Measurements from ENCODE around the gene TRIM14.

Gene TRIM14

GRCh38 chr9:98064623-98065392 is 54.2 kb downstream of the TRIM14 start:
- no peak for TF ChIP-seq CTCF (conservative IDR thresholded peaks at IDR 0.05; ENCODE audit: low read length)
- no peak overlapping the region for H3K4me3 ChIP-seq (ENCODE audit: low read length)
- DNase-seq (ENCODE audit: low read depth): no peak

DNA sequence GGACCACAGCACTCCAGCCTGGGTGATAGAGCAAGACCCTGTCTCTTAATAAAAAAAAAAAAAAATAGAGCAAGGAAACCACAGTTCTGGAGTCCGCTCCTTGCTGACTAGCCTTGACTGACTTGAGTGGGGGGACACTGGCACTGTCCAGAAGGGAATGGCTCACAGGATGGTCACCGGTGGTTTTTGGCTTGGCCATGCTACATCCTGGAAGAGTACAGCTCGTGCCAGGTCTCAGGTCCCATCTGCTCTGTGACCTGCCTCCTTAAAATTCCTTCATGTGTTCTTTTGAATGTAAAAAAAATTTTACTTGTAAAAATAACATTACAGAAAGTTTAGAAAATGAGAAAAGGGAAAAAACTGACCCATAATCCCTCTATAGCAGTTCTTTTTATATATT is 56.9 kb downstream of the TRIM14 start:
- no peak for DNase-seq (ENCODE audit: low read depth)
- H3K4me3 ChIP-seq (ENCODE audit: low read length): no peak overlapping the region
- TF ChIP-seq CTCF (conservative IDR thresholded peaks at IDR 0.05; ENCODE audit: low read length): no peak

- DNase-seq (ENCODE audit: low read depth): peak; percentile 19
- H3K4me3 ChIP-seq (ENCODE audit: low read length): peak overlapping the region; percentile 85
- no peak; the same call in 1 of the 2 replicates for TF ChIP-seq CTCF (conservative IDR thresholded peaks at IDR 0.05; ENCODE audit: low read length)
Measured at GRCh38 chr9:98057138-98057799, 61.8 kb downstream of the TRIM14 start.

DNA sequence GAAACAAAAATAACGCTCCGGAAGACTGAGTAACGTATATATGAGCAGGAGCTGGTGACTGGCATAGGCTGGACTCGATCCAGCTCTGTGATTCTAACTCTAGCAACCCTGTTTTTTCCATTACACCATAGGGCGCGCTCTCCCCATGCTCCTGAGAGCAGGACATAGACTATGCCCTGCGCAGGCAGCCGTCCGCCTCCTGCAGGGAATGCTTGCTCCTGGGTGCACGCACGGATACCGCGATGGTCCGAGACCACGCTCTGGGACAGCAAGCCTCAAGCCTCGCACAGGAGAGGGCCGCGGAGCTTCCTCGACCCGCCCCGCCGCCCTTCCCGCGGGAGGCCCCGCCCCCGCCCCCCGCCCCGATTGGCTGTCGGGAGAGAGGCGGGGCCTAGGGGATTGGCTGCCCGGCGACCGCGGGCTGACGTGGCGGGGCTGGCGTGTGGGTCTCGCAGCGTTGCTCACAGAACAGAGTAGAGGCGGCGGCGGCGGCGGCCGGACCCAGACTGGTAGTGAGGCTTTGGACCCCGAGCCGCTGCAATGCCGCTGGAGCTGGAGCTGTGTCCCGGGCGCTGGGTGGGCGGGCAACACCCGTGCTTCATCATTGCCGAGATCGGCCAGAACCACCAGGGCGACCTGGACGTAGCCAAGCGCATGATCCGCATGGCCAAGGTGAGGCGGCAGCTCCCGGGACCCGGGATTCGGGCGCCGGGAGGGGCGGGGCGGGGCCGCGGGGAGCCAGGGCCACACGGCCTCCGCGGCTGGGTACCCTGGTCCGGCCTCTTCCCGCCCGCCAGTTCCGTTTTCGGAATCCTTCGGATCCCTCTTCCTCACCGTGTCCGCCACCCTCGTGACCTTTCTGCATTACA is 62.5 kb downstream of the TRIM14 start, which contains the start of gene NANS:
NANS (plus strand) TSS at position 464 of the 869 bp plus-strand sequence; CDS start at position 541, 77 bp downstream.
- no peak for TF ChIP-seq CTCF (conservative IDR thresholded peaks at IDR 0.05; ENCODE audit: low read length)
- H3K4me3 ChIP-seq (ENCODE audit: low read length): peak within 1 kb of the TSS; percentile 85
- peak; percentile 88 for DNase-seq (ENCODE audit: low read depth)

GRCh38 chr9:98054376-98054951 is 64.6 kb downstream of the TRIM14 start:
- TF ChIP-seq CTCF (conservative IDR thresholded peaks at IDR 0.05; ENCODE audit: low read length): no peak
- DNase-seq (ENCODE audit: low read depth): no peak

DNA sequence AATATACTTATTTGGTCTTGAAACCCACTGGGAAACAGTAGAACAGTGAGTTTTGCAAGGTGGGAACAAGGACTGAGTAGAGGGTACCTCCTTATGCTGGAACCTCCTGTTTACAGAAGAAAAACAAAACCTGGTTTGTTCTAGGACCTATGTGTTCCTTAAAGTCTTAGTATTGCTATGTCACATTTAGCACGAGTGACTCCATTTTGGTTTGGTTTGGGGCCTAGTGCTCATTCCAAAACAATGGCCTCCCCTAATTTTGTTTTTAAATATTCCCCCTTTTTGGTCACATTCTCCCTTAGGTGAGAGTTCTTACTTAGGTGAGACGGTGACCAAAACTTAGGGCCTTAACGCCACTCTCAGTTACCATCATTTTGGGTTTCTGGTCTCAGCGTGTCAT is 68.7 kb downstream of the TRIM14 start:
- no peak overlapping the region for H3K4me3 ChIP-seq (ENCODE audit: low read length)
- no peak for DNase-seq (ENCODE audit: low read depth)
- no peak for TF ChIP-seq CTCF (conservative IDR thresholded peaks at IDR 0.05; ENCODE audit: low read length)

More at GRCh38 chr9:98054376-98054951, 64.6 kb downstream of the TRIM14 start:
- H3K4me3 ChIP-seq (ENCODE audit: low read length): no peak overlapping the region
